HG03135 (cell line): ENCODE data around the gene GNPTAB.

Source experiments
- ATAC-seq: cut with Tn5 transposase; IDR thresholded peaks from one replicate; pipeline ENCODE4 v1.9.1; 2021; ENCODE audit warnings: mild to moderate bottlenecking, moderate library complexity; ENCODE audit not compliant: unreplicated experiment

GNPTAB gene

DNA sequence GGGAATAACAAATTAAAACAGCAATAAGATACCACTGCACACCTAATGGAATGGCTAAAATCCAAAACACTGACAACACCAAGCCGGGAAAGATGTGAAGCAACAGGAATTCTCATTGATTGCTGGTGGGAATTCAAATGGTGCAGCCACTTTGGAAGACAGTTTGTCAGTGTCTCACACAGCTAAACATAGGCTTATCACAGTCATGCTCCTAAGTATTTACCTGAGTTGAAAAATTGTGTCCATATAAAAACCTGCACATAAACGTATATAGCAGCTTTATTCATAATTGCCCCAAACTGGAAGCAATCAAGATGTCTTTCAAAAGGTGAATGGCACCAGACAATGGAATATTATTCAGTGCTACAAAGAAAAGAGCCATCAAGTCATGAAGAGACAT is 21.6 kb downstream of the GNPTAB start:
- no peak for ATAC-seq

DNA sequence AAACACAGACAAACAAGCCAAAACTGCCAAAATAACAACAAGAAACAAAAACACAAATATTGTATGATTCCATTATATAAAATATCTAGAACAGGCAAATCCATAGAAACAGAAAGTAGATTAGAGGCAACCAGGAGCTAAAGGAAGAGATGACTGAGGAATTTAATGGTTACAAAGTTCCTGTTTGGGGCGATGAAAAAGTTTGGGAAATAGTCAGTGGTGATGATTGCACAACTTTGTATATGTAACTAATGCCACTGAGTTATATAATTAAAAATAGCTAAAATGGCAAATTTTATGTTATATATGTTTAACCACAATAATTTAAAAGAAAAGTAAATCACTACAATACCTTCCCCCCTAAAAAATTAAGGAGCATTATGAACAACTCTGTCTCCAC is 24.5 kb downstream of the GNPTAB start:
- no peak for ATAC-seq

DNA sequence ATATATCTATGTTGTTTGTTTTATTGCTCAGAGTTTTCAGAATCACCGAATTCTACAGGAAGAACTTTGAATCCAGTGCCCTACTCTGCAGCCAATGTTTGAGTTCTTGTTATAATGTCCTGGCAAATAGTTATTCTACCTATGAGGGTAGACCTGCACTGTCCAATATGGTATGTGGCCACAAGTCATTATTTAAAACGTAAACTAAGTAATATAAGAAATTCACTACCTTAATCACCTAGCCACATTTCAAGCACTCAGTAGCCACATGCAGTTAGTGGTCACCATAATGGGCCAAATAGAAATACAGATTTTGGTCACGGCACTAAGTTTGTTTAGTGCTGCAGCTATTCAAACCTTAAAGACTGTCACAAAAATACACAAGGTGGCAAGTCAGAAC is 26.4 kb downstream of the GNPTAB start:
- ATAC-seq: no peak

DNA sequence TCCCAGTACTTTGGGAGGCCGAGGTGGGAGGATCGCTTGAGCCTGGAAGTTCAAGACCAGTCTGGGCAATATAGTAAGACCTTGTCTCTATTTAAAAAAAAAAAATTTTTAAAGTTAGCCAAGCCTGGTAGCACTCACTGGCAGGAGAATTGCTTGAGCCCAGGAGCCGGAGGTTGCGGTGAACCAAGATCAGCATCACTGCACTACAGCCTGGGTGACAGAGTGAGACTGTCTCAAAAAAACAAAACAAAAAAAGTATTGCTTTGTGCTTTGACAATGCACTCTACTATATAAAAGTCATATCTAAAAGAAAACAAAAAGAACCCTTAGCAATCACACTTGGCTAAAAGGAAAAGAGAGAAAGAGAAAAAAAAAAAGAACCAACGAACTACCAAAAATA is 26.8 kb downstream of the GNPTAB start:
- no peak for ATAC-seq

DNA sequence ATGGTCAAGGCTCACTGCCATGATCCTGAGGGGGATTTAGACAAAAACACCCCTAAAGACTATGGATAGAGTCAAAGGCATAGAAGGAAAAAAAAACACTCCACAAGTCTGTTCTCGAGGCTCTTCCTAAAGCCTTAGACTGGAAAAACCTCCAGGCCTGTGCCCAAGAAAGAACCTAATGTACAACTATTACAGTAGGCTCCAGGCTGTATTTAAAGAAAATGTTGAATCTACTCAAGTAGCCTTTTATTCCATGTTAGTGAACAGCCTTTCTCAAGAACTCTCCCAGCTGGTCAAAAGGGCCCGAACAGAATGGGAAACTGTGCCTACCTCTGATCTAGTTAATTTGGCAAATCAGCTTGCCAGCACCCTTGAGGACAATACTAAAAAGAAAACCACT is 28.3 kb downstream of the GNPTAB start:
- ATAC-seq: no peak

DNA sequence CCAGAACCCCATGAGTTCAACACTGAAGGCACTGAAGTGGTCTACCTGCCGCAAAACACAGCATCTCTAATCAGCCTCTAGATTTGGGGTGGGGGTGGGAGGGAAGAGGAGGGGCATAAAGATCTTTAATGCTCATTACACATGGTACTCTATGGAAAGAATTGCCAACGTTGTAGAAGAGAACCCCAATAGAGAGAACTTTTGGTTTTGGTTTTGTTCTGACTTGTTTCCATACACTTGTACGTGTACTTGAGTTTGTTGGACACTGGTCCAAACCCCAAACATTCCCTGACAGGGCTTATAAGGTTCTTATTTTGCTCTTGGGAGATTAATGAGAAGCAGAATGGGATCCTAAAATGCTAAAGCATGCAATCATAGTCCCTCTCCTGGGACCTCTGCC is 31.0 kb downstream of the GNPTAB start:
- peak; percentile 61 for ATAC-seq

DNA sequence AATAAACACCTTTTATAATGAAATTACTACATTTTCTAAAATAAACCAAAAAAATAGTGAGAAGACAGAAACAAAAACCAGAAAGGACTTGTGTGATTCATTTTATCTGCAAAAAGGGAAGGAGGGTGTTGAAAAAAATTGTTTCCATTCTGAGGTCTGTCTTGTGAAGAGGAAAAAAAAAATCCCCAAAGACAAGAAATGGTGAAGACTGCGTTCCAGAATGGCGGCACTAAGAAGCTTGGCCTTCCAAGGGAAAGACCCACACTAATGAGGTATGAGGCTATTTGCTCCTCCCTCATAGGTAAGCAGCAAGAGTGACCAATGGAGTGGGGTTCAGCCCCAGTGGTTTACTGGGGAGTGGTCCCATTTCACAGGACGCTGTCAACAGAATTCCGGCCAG is 35.0 kb downstream of the GNPTAB start:
- no peak for ATAC-seq

DNA sequence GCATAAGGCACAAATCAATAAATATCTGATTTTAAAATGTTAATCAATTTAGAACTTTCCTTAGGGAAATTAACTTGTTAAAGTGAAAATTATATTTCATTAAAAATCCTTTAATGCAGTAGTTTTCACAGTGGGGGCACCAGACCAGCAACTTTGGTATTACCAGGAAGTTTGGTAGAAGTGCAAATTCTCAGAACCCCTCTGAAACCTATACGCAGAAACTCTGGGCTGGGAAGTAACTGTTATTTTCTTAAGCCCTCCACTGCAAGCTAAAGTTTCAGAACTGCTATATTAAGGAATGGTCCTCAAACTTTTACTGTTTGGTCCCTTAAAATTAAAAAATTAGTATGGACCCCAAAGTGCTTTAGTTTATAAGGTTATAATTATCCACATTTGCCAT is 35.7 kb downstream of the GNPTAB start:
- no peak for ATAC-seq

DNA sequence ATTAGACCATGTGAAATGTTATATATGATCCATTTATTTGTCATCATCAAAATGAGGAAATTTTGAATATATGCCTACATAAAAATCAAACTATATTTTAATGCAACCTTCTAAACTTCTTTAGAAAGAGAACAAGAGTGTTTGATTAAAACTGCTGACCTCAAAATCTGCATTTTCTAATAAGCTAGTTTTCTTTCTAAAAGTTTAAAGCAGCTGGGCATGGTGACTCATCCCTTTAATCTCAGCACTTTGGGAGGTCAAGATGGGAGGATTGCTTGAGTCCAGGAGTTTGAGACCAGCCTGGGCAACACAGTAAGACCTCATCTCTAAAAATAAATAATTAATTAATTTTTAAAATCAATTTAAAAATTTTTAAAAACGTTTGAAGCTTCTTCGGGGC is 36.2 kb downstream of the GNPTAB start:
- ATAC-seq: no peak

DNA sequence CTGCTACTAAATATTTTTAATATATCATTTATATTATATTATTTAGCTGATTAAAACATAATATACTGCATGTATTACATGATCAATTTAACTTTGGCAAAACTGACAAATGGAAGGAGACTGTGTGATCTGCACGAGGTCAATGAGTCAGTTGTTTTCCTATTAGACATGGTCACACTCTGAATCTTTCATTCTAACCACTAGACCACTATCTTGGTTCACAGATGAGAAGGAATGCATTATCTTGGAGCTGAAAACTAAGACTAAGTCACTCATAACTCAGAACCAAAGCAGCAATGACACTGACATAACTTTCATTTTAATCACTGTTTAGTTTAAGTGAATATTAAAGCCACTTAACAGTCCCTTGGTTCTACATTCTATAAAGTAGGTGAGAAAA is 37.4 kb downstream of the GNPTAB start:
- no peak for ATAC-seq

DNA sequence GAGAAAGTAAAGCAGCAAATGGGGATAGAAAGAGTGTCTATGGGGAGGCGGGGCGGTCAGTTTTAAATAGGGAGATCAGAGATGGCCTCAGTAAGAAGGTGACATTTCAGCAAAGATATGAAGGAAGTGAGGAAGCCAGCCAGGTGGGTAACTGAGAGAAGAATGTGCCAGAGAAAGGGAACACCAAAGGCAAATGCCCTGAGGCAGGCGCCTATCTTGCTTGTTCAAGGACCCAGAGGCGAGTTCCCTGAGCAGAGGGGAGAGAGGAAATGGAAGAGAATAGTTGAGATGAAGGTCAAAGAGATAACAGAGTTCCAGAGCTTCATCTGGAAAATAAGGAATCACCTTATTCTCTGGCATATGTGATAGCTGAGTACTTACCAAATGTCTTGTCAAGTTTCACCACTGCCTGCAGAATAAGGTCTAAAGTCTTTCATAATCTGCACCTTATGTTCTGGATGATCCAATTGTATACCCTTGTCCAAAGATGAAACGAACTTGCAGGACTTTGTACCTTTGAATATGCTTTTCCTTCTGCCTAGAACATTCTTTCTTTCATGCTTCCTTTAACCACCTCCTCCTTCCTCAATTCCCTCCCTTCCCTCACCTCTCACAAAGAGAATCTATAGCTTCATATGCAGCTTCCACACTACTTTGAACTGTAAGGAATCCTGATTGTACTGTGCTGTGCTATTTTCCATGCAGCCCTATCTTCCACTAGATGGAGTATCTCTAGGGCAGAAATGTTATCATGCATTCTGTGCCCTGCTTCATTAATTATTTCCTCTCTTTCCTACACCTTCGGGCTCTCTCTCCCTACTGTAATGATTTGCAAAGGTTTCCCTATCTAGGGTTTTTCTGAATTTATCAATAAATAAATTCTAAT is 38.5 kb downstream of the GNPTAB start:
- ATAC-seq: no peak

DNA sequence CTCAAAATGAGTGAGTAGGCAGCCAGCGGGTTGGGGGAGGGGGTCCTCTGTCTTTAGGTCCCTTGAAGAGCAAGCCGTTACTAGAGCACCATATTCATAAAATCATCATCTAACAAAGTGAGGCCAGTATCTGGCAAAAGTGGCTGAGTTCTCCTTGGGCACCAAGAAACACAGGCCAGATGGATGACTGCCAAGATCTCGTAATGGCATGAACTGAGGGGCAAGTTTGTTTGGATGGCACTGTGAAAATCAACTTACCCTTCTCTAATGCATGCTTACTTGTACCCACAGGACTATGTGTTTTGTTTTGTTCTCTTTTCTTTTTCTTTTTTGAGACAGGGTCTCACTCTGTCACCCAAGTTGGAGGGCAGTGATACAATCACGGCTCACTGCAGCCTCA is 41.6 kb downstream of the GNPTAB start:
- ATAC-seq: no peak

DNA sequence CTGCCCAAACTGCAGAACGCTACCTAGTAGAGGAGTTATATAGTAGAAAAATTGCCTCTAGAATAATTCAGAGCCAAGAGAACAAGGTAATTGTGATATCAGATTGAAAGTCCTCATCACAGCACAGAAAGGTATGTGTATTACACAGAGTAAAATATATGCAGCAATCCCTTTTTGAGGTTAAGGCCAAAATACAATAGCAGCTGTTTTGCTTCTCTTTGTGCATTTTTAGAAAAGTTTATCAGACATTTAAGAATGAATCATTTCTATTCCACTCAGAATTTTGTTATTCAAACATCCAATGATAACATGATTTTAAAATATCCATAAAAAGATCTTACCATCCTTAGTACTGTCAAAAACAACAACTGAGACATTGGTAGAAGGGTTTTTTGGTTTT is 45.1 kb downstream of the GNPTAB start:
- ATAC-seq: no peak

DNA sequence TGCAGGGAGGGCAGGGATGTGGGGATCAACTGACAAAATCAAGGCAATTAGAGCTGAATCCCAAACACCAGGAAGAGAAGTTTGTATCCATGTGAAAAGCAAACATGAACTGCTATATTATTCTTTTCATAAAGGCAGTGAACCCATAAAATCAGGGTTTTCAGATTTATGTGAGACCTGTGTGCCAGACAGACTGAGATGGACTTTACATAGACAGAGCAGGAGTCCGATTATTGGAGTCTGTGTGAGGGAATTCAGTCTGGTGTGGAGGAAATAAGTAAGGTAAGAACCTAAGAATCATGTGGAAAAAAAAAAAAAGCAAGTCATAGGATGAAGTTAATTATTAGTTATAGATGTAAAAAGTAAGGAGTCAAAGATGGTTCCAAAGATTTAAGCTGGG is 46.4 kb downstream of the GNPTAB start:
- no peak for ATAC-seq

DNA sequence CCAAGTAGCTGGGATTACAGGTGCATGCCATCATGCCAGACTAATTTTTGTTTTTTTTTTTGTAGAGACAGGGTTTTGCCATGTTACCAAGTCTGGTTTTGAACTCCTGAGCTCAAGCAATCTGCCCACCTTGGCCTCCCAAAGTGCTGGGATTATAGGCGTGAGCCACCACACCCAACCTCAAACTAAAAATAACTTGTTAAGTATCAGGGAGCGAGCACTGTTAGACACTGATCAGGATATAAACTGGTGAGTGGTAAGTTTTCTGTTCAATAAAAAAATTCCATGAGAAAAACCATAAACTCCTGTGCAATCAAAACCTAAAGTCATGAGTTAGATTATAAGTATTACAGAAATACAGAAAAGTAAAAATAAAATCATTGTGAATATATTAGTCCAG is 46.9 kb downstream of the GNPTAB start:
- ATAC-seq: no peak

DNA sequence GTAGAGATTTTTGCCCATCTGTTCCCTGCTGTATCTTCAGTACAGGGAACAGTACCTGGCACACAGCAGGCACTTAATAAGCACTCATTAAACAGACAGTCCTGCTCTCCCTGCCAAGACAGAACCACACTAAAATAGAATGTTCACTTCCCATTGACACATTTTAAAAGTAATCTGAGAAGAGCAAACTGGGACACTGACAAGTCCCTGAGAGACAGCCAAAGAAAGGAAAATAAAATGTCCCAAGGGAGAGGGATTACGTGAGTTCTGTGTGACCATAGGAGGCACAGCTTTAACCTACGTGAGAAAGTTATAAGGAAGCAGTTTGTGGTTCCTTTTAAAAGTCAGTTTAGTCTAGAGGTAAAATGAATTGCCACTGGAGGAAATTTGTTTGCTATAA is 47.6 kb downstream of the GNPTAB start:
- no peak for ATAC-seq

DNA sequence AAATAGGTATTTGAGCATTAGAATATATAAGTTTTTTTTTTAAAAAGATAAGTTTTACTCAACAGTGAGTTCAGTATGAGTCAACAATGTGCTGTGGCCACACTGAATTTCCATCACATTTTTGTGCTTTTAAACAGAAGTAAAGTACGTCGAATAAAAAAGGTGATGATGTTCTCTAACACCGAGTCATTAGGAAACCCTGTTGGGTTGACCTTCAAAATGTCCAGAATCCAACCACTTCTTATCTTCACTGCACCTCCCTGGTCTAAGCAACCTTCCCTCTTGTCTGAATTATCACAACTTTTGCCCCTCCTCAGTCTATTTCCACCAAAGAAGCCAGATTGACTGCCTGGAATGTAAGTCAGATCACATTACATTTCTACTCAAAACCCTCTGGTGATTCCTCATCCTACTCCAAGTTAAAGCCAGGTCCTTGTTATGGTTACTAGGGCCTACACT is 48.5 kb downstream of the GNPTAB start:
- no peak for ATAC-seq

DNA sequence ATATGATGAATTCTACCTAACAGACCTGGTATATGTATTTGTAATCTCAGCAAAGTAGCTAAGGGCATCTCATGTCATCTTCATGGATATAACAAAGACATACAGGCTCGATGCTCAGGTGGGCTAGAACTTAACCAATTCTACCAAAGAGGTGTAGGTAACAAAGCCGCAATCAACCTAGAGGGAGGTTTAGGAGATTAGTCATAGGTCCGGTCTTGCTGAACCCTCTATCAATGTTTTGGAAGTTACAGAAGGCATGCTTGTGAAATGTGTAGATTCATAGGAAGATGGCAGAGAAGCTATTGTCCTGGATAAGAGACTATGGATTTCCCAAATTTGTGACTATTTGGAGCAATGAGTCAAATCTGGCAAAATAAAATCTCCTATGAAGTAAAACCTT is 48.9 kb downstream of the GNPTAB start:
- no peak for ATAC-seq

DNA sequence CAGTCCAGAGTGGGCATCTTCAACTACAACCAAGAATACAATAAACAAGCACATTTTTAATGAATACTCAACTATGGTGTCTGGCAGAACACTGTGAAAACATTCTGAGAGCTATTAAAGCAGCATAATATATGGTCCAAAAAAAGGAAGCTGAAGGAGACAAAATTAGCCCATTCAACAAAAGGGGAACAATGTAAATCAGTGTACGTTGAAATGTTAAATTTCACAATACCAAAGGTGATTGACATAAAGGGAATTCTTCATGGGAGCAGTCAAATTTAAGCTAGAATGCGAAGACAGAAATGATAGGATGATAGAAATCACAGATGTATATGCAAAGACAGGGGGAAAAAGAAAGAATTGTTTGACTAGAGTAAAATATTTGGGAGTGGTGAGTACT is 50.2 kb downstream of the GNPTAB start:
- no peak for ATAC-seq

DNA sequence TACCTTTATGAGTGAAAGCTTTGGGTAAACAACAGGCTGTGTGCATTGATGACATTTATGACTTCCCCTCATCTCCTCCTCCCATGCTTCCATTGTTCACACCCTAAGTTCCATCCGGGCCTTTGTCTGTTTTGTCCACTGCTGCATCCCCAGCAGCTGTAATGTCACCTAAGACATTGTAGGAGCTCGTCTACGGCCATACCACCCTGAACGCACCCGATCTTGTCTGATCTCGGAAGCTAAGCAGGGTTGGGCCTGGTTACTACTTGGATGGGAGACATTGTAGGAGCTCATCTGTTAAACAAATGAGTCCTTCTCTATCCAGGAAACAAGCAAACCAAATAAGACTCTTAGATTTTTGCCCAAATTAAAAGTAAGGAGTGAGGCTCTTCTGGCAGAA is 51.1 kb downstream of the GNPTAB start:
- no peak for ATAC-seq

DNA sequence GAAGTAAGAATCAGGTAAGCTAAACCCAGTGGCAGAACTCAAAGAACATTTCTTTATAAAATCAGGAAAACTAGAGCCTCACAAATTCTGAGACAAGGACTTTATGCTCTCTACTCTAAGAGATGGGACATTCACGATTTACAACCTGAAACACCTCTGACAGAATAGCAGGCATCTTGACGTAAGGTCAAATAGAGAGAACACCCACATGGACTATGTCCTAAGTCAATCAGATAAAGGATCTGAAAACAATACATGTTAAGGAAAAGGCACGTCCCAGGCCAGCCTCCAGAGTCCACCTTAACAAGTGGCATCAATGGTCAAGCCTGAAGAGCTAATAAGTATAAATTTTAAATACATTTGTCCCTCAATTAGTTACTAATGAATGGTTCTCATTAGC is 51.6 kb downstream of the GNPTAB start:
- no peak for ATAC-seq

DNA sequence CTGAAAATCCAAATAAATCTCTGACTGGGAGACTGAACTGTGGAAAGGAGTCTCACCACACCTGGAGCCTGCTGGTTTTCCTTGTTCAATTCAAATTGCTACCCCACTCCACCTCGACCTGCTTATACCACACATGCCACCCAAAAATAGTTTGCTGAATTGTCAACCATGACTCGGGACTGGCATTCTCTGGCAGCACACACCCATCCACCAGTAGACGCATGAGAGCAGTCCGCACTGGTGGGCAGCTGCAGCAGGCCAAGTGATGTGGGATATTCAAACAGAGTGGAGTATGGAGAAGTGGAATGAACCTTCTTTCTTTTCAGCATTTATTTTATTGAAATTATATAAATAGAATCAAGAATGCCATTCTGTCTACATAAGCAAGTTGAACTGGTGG is 52.8 kb downstream of the GNPTAB start:
- no peak for ATAC-seq

DNA sequence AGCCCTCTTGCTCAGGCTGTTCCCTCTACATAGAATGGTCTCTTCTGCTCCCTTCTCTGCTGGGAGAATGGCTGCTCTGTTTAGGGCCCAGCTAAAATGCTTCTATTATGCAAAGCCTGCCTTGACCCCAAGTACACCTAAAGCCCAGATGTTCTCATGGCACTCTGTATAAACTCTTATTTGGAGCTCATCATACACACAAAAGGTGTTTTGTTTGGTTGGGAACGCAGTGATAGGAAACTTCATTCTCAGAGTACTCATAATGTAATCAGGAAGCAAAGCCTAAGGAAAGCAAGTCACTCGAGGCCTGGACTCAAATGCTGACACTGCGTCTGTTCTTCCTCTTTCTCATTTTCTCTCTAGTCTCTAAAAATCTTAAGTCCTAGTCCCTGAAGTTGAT is 53.3 kb downstream of the GNPTAB start:
- ATAC-seq: no peak
